HL-60 (cell line): ENCODE data around the gene EBF3.

Experiments used
- GABPA ChIP-seq: IDR thresholded peaks from 2 replicates; pipeline ENCODE4 v1.6.1; 2012; ENCODE audit warnings: low read depth
- POLR2AphosphoS5 ChIP-seq: IDR thresholded peaks from 2 replicates; pipeline ENCODE4 v1.6.1; 2012; ENCODE audit warnings: low read depth
- SPI1 ChIP-seq: IDR thresholded peaks from 2 replicates; pipeline ENCODE4 v1.6.1; 2012; ENCODE audit warnings: low read depth, mild to moderate bottlenecking, borderline replicate concordance
- TF ChIP-seq, protein P1 (sequence below): IDR thresholded peaks from one replicate; pipeline ENCODE4 v1.5.1; 2011; ENCODE audit warnings: low read length, control low read depth, inconsistent platforms; ENCODE audit not compliant: insufficient read depth
- TF ChIP-seq, protein P2 (sequence below): IDR thresholded peaks from 2 replicates; pipeline ENCODE4 v1.6.1; 2012; ENCODE audit warnings: low read depth; ENCODE audit not compliant: insufficient replicate concordance

DNA sequence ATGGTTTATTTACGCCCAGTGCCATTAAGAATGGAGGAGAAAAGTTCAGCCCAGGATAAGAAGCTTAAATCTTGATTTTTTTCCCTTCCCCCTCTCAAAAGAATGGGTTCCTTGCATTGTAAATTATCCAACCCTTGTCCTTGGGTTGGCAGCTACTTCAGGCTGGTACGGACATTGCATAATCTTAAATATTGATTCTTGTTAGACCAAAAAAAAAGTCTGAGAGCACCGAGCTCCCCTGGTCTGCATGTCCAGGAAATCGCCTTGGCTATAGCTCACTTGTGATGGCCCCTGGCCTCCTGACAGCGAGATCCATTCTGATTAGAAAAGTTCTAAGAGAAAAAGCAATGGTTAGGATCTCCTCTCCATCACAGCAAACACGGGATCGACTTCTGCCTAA, 151.7 kb downstream of the EBF3 start:
- TF ChIP-seq, protein P1, sequence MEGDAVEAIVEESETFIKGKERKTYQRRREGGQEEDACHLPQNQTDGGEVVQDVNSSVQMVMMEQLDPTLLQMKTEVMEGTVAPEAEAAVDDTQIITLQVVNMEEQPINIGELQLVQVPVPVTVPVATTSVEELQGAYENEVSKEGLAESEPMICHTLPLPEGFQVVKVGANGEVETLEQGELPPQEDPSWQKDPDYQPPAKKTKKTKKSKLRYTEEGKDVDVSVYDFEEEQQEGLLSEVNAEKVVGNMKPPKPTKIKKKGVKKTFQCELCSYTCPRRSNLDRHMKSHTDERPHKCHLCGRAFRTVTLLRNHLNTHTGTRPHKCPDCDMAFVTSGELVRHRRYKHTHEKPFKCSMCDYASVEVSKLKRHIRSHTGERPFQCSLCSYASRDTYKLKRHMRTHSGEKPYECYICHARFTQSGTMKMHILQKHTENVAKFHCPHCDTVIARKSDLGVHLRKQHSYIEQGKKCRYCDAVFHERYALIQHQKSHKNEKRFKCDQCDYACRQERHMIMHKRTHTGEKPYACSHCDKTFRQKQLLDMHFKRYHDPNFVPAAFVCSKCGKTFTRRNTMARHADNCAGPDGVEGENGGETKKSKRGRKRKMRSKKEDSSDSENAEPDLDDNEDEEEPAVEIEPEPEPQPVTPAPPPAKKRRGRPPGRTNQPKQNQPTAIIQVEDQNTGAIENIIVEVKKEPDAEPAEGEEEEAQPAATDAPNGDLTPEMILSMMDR = no peak
- TF ChIP-seq POLR2AphosphoS5 (no peak), SPI1 (no peak), GABPA (no peak)
- TF ChIP-seq, protein P2, sequence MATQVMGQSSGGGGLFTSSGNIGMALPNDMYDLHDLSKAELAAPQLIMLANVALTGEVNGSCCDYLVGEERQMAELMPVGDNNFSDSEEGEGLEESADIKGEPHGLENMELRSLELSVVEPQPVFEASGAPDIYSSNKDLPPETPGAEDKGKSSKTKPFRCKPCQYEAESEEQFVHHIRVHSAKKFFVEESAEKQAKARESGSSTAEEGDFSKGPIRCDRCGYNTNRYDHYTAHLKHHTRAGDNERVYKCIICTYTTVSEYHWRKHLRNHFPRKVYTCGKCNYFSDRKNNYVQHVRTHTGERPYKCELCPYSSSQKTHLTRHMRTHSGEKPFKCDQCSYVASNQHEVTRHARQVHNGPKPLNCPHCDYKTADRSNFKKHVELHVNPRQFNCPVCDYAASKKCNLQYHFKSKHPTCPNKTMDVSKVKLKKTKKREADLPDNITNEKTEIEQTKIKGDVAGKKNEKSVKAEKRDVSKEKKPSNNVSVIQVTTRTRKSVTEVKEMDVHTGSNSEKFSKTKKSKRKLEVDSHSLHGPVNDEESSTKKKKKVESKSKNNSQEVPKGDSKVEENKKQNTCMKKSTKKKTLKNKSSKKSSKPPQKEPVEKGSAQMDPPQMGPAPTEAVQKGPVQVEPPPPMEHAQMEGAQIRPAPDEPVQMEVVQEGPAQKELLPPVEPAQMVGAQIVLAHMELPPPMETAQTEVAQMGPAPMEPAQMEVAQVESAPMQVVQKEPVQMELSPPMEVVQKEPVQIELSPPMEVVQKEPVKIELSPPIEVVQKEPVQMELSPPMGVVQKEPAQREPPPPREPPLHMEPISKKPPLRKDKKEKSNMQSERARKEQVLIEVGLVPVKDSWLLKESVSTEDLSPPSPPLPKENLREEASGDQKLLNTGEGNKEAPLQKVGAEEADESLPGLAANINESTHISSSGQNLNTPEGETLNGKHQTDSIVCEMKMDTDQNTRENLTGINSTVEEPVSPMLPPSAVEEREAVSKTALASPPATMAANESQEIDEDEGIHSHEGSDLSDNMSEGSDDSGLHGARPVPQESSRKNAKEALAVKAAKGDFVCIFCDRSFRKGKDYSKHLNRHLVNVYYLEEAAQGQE = no peak
